GM12872 (cell line): ENCODE data around the gene LPIN2.

Experiments used
- CTCF ChIP-seq: IDR thresholded peaks from 3 replicates; pipeline ENCODE4 v1.5.1; 2011; ENCODE audit warnings: low read depth, mild to moderate bottlenecking, low read length, moderate library complexity; ENCODE audit not compliant: insufficient read depth

LPIN2 gene

GRCh38 chr18:2981212-2981728 is 31.7 kb downstream of the LPIN2 start:
- TF ChIP-seq CTCF, result no peak

GRCh38 chr18:2979871-2980790 is 32.8 kb downstream of the LPIN2 start:
- no peak for TF ChIP-seq CTCF

- no peak for TF ChIP-seq CTCF
Observed at GRCh38 chr18:2979129-2979528, 33.8 kb downstream of the LPIN2 start.

- TF ChIP-seq CTCF, result no peak
Observed at GRCh38 chr18:2978661-2979106, 34.3 kb downstream of the LPIN2 start.

- TF ChIP-seq CTCF, result no peak
Observed at GRCh38 chr18:2978208-2978607, 34.7 kb downstream of the LPIN2 start.

GRCh38 chr18:2976218-2977132 is 36.5 kb downstream of the LPIN2 start:
- TF ChIP-seq CTCF, result no peak

- no peak for TF ChIP-seq CTCF
Observed at GRCh38 chr18:2974731-2975130, 38.2 kb downstream of the LPIN2 start.
